ENCODE results near the gene DDX39A. TPM values are rescaled to one million over a fixed set of nuclear protein-coding genes. Genes with fewer than 3 reads are reported as not detected.
"Not testable (repeated sequence)": the region's sequence is repeated elsewhere in the genome, so short reads cannot be mapped to it uniquely, and the experiment has no call there.

DDX39A gene
- total and polyA plus RNA-seq, 2 donors (not counting 1 experiment from before 2014, with no cell fraction given), result 35.9 to 36.5 TPM

GRCh38 chr19:14366529-14366928 is 52.6 kb downstream of the DDX39A start:
- no peak overlapping the region for H3K4me2 ChIP-seq (ENCODE audit: extremely low read depth, insufficient read depth, low read length)

GRCh38 chr19:14364098-14364443 is 55.1 kb downstream of the DDX39A start:
- not testable (repeated sequence) for DNase-seq (ENCODE audit: low read depth in 2 of 2); H3K79me2 ChIP-seq (ENCODE audit: control insufficient read depth, insufficient read depth, low read length); H3K9me3 ChIP-seq (ENCODE audit: control insufficient read depth, insufficient read depth, low read depth, low read length); H3K9ac ChIP-seq (ENCODE audit: insufficient read depth, low read length); H4K20me1 ChIP-seq (ENCODE audit: control insufficient read depth, extremely low read depth, insufficient read depth, low read length); H3K27me3 ChIP-seq (ENCODE audit: control insufficient read depth, insufficient read depth, low read length); H3K4me1 ChIP-seq (ENCODE audit: control insufficient read depth, extremely low read depth, insufficient read depth, low read length); H3K4me3 ChIP-seq (replicated peaks in 1 of 4; ENCODE audit: control extremely low read depth in 1 of 4, insufficient read depth in 1 of 4, low read depth in 3 of 4, low read length in 4 of 4); H3K36me3 ChIP-seq (ENCODE audit: control insufficient read depth, insufficient read depth, low read length)
- Histone ChIP-seq H2AFZ (ENCODE audit: low read length) (peak overlapping the region; percentile 68), H3K4me2 (ENCODE audit: extremely low read depth, insufficient read depth, low read length) (peak overlapping the region; percentile 71), H3K27ac (ENCODE audit: insufficient read depth, low read length) (peak overlapping the region; percentile 44)

More at GRCh38 chr19:14366529-14366928, 52.6 kb downstream of the DDX39A start:
- H3K27me3 ChIP-seq (ENCODE audit: control insufficient read depth, insufficient read depth, low read length), result no peaks in the 10 kb centered on the region
- no peak overlapping the region for H2AFZ ChIP-seq (ENCODE audit: low read length)
- peaks cover 11% of the 10 kb centered on the region for H3K4me1 ChIP-seq (ENCODE audit: control insufficient read depth, extremely low read depth, insufficient read depth, low read length)
- no peak overlapping the region for H3K9ac ChIP-seq (ENCODE audit: insufficient read depth, low read length)
- no peak overlapping the region for H3K4me3 ChIP-seq (replicated peaks in 1 of 4; ENCODE audit: control extremely low read depth in 1 of 4, insufficient read depth in 1 of 4, low read depth in 3 of 4, low read length in 4 of 4)
- peak; percentile 48 to 81 for DNase-seq (ENCODE audit: low read depth in 2 of 2)
- H3K36me3 ChIP-seq (ENCODE audit: control insufficient read depth, insufficient read depth, low read length), result no peaks in the 10 kb centered on the region
- H3K9me3 ChIP-seq (ENCODE audit: control insufficient read depth, insufficient read depth, low read depth, low read length), result no peaks in the 10 kb centered on the region
- no peak overlapping the region for H3K27ac ChIP-seq (ENCODE audit: insufficient read depth, low read length)
- no peak for TF ChIP-seq CTCF (conservative IDR thresholded peaks at IDR 0.05 in 1 of 2, IDR thresholded peaks at IDR 0.05 in 1 of 2; ENCODE audit: low read depth in 1 of 2, low read length in 2 of 2)
- TF ChIP-seq EZH2 (IDR thresholded peaks at IDR 0.05; ENCODE audit: low read length, missing control alignments), result no peak
- no peaks in the 10 kb centered on the region for H3K79me2 ChIP-seq (ENCODE audit: control insufficient read depth, insufficient read depth, low read length)
- H4K20me1 ChIP-seq (ENCODE audit: control insufficient read depth, extremely low read depth, insufficient read depth, low read length), result no peaks in the 10 kb centered on the region

GRCh38 chr19:14363183-14364097 is 55.7 kb downstream of the DDX39A start:
- Histone ChIP-seq H3K9ac (ENCODE audit: insufficient read depth, low read length) (peak overlapping the region; percentile 42), H3K4me1 (ENCODE audit: control insufficient read depth, extremely low read depth, insufficient read depth, low read length) (peaks cover 9% of the 10 kb centered on the region), H2AFZ (ENCODE audit: low read length) (peak overlapping the region; percentile 68), H3K27ac (ENCODE audit: insufficient read depth, low read length) (peak overlapping the region; percentile 44), H3K27me3 (ENCODE audit: control insufficient read depth, insufficient read depth, low read length) (no peaks in the 10 kb centered on the region), H3K79me2 (ENCODE audit: control insufficient read depth, insufficient read depth, low read length) (no peaks in the 10 kb centered on the region), H3K9me3 (ENCODE audit: control insufficient read depth, insufficient read depth, low read depth, low read length) (no peaks in the 10 kb centered on the region), H4K20me1 (ENCODE audit: control insufficient read depth, extremely low read depth, insufficient read depth, low read length) (no peaks in the 10 kb centered on the region), H3K4me2 (ENCODE audit: extremely low read depth, insufficient read depth, low read length) (peak overlapping the region; percentile 71), H3K36me3 (ENCODE audit: control insufficient read depth, insufficient read depth, low read length) (no peaks in the 10 kb centered on the region), H3K4me3 (replicated peaks in 1 of 4; ENCODE audit: control extremely low read depth in 1 of 4, insufficient read depth in 1 of 4, low read depth in 3 of 4, low read length in 4 of 4) (peak overlapping the region; percentile 3 to 42 (median 14))
- TF ChIP-seq EZH2 (IDR thresholded peaks at IDR 0.05; ENCODE audit: low read length, missing control alignments) (no peak), CTCF (conservative IDR thresholded peaks at IDR 0.05 in 1 of 2, IDR thresholded peaks at IDR 0.05 in 1 of 2; ENCODE audit: low read depth in 1 of 2, low read length in 2 of 2) (no peak)
- DNase-seq (ENCODE audit: low read depth in 2 of 2), result peak; percentile 60 to 68
